ENCODE results near the gene AGAP3. TPM values are rescaled to one million over a fixed set of nuclear protein-coding genes. Genes with fewer than 3 reads are reported as not detected.

Gene AGAP3
- total RNA-seq, 1 experiment from 2014 or later: 103 TPM

GRCh38 chr7:151060416-151061212 is 25.7 kb upstream of the AGAP3 start:
- in situ Hi-C loops (cut with HindIII; ENCODE audit: low pct_unique_long_range_greater_than_20kb, low sequenced_read_pairs): no loop called here
- Histone ChIP-seq H3K27ac (ENCODE audit: low read length) (peak overlapping the region; percentile 94), H3K4me3 (ENCODE audit: low read depth in 2 of 2, low read length in 2 of 2) (peak overlapping the region; percentile 83 to 94), H3K27me3 (ENCODE audit: control insufficient read depth, insufficient read depth, low read length) (no peaks in the 10 kb centered on the region), H3K4me1 (ENCODE audit: control insufficient read depth, insufficient read depth, low read length) (peaks cover 41% of the 10 kb centered on the region), H3K36me3 (ENCODE audit: control insufficient read depth, insufficient read depth, low read length) (peaks cover 7% of the 10 kb centered on the region), H3K9me3 (ENCODE audit: control insufficient read depth, insufficient read depth, low read depth, low read length) (no peaks in the 10 kb centered on the region)
- ChIA-PET CTCF (interaction anchor here (0.7 to 0.9 kb wide), 4 partner anchors 22 to 157 kb away, joined by 3 to 5 read pairs (median 4); no protein-coding TSS in a partner anchor), POLR2A (interaction anchor here (0.6 to 0.7 kb wide), 5 partner anchors 16 to 31 kb away, joined by 3 to 8 read pairs (median 4); partner anchors contain the start of gene TMUB1)
- ATAC-seq (peak; percentile 42), DNase-seq (ENCODE audit: low read depth, low spot score) (no peak)
- TSS peak; percentile 63 for BruUV-seq (replicated peaks)
- intact Hi-C loops (cut with micrococcal nuclease; ENCODE audit: unreplicated experiment): no loop called here
- TF ChIP-seq, protein P1, sequence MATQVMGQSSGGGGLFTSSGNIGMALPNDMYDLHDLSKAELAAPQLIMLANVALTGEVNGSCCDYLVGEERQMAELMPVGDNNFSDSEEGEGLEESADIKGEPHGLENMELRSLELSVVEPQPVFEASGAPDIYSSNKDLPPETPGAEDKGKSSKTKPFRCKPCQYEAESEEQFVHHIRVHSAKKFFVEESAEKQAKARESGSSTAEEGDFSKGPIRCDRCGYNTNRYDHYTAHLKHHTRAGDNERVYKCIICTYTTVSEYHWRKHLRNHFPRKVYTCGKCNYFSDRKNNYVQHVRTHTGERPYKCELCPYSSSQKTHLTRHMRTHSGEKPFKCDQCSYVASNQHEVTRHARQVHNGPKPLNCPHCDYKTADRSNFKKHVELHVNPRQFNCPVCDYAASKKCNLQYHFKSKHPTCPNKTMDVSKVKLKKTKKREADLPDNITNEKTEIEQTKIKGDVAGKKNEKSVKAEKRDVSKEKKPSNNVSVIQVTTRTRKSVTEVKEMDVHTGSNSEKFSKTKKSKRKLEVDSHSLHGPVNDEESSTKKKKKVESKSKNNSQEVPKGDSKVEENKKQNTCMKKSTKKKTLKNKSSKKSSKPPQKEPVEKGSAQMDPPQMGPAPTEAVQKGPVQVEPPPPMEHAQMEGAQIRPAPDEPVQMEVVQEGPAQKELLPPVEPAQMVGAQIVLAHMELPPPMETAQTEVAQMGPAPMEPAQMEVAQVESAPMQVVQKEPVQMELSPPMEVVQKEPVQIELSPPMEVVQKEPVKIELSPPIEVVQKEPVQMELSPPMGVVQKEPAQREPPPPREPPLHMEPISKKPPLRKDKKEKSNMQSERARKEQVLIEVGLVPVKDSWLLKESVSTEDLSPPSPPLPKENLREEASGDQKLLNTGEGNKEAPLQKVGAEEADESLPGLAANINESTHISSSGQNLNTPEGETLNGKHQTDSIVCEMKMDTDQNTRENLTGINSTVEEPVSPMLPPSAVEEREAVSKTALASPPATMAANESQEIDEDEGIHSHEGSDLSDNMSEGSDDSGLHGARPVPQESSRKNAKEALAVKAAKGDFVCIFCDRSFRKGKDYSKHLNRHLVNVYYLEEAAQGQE (IDR thresholded peaks at IDR 0.05; ENCODE audit: insufficient read depth in 1 of 2, low read depth in 2 of 2, low read length in 1 of 2): no peak
- TF ChIP-seq SIN3A (IDR thresholded peaks at IDR 0.05; ENCODE audit: borderline replicate concordance, insufficient read depth, low read depth, low read length): peak; percentile 40; the same call in 1 of the 2 replicates
- TF ChIP-seq TCF7L2 (IDR thresholded peaks at IDR 0.05; ENCODE audit: low read depth, low read length): peak; percentile 30; the same call in 1 of the 2 replicates
- TF ChIP-seq, protein P2, sequence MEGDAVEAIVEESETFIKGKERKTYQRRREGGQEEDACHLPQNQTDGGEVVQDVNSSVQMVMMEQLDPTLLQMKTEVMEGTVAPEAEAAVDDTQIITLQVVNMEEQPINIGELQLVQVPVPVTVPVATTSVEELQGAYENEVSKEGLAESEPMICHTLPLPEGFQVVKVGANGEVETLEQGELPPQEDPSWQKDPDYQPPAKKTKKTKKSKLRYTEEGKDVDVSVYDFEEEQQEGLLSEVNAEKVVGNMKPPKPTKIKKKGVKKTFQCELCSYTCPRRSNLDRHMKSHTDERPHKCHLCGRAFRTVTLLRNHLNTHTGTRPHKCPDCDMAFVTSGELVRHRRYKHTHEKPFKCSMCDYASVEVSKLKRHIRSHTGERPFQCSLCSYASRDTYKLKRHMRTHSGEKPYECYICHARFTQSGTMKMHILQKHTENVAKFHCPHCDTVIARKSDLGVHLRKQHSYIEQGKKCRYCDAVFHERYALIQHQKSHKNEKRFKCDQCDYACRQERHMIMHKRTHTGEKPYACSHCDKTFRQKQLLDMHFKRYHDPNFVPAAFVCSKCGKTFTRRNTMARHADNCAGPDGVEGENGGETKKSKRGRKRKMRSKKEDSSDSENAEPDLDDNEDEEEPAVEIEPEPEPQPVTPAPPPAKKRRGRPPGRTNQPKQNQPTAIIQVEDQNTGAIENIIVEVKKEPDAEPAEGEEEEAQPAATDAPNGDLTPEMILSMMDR (IDR thresholded peaks at IDR 0.05): no peak; the same call in 1 of the 2 replicates
- TF ChIP-seq POLR2AphosphoS5 (IDR thresholded peaks at IDR 0.05; ENCODE audit: low read depth, low read length): peak; percentile 34

GRCh38 chr7:151061213-151062110 is 24.8 kb upstream of the AGAP3 start:
- ATAC-seq (no peak), DNase-seq (ENCODE audit: low read depth, low spot score) (no peak)
- H3K27me3 ChIP-seq (ENCODE audit: control insufficient read depth, insufficient read depth, low read length): no peaks in the 10 kb centered on the region
- in situ Hi-C loops (cut with HindIII; ENCODE audit: low pct_unique_long_range_greater_than_20kb, low sequenced_read_pairs): no loop called here
- peaks cover 41% of the 10 kb centered on the region for H3K4me1 ChIP-seq (ENCODE audit: control insufficient read depth, insufficient read depth, low read length)
- peak overlapping the region; percentile 83 to 94 for H3K4me3 ChIP-seq (ENCODE audit: low read depth in 2 of 2, low read length in 2 of 2)
- H3K27ac ChIP-seq (ENCODE audit: low read length): peak overlapping the region; percentile 94
- POLR2A ChIA-PET: interaction anchor here (0.6 to 0.7 kb wide), 3 partner anchors 15 to 24 kb away, joined by 4 to 8 read pairs (median 6); partner anchors contain the start of gene TMUB1
- CTCF ChIA-PET: interaction anchor here (0.5 to 0.9 kb wide), 4 partner anchors 12 to 158 kb away, joined by 3 to 5 read pairs (median 4); no protein-coding TSS in a partner anchor
- no peaks in the 10 kb centered on the region for H3K9me3 ChIP-seq (ENCODE audit: control insufficient read depth, insufficient read depth, low read depth, low read length)
- peaks cover 13% of the 10 kb centered on the region for H3K36me3 ChIP-seq (ENCODE audit: control insufficient read depth, insufficient read depth, low read length)
- intact Hi-C loops (cut with micrococcal nuclease; ENCODE audit: unreplicated experiment): no loop called here
- TF ChIP-seq TCF7L2 (IDR thresholded peaks at IDR 0.05; ENCODE audit: low read depth, low read length): no peak
- TF ChIP-seq SIN3A (IDR thresholded peaks at IDR 0.05; ENCODE audit: borderline replicate concordance, insufficient read depth, low read depth, low read length): peak; percentile 16; the same call in 1 of the 2 replicates
- TF ChIP-seq, protein P2 (IDR thresholded peaks at IDR 0.05): no peak
- TF ChIP-seq, protein P1 (IDR thresholded peaks at IDR 0.05; ENCODE audit: insufficient read depth in 1 of 2, low read depth in 2 of 2, low read length in 1 of 2): no peak
- 0 out of 2 replicates have a peak, but pooled peaks have one; percentile 25 for TF ChIP-seq POLR2AphosphoS5 (IDR thresholded peaks at IDR 0.05; ENCODE audit: low read depth, low read length)
- BruUV-seq (replicated peaks): no TSS peak

Measured in Panc1 (cell line).